ENCODE measurements around the gene PTPRO.
A peak's percentile ranks its signal among the peaks of the same experiment; 100 is the strongest.

PTPRO gene

DNA sequence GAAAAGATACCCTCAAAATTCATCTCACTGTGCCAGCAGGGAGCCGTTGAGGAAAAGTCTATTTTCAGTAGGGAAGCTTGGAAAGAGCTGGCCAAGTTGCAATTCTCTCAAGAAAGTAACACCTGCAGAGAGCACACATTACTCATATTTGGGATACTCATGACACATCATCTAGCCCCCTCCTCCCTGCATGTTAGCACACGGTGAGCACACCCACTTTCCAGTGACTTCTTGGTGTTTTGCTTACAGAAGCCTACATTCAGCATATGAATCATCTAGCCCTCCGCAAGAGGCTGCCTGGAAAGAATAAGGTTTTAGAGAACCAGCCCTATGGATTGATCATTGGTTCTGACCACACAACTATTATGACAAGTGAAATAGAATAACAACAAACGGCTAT lies 124.5 kb downstream of the PTPRO start:
- no peak for DNase-seq (ENCODE audit: low spot score)

DNA sequence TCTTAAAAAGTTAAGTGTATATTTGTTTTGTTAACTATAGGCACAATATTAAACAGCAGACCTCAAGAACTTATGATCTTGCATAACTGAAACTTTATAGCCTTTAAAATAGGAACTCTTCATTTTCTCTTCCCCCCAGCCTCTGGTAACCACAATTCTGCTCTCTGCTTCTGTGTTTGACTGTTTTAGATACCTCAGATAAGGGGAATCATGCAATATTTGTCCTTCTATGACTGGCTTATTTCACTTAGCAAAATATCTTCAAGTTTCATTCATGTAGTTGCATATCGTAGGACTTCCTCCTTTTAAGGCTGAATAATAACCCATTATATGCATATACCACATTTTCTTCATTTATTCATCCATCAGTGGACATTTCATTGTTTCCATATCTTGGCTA lies 131.3 kb downstream of the PTPRO start:
- peak; percentile 54 for DNase-seq (ENCODE audit: low spot score)

DNA sequence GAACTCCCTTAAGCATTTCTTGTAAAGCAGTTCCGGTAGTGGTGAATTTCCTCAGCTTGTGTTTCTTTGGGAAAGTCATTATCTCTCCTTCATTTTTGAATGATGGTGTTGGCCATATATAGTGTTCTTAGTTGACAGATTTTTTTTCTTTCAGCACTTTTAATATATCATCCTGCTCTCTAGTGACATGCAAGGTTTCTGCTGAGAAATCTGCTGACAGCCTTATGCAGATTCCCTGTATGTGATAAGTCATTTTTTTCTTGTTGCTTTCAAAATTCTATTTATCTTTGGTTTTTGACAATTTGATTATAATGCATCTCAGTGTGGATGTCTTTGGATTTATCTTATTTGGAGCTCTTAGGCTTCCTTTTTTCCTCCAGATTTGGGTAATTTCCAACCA lies 135.7 kb downstream of the PTPRO start:
- DNase-seq (ENCODE audit: low spot score), result no peak

DNA sequence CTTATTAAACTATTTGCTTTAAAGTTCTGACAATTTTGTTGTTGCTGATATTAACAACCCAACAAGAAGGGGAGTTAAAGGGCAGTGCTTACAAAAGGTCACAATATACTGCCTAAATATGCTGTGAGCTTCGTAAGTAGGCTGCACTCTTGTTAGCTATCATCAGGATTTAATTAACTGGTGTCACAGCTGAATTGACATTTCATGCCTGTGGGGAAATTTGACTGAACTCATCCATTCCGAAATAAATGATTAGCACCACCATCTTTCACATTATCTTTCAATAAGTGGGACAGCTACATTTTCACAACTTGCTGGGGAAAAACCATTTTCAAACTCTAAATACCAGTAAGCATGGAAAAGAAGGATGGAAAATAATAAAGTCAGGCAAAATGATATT lies 146.6 kb downstream of the PTPRO start:
- no peak for DNase-seq (ENCODE audit: low spot score)

DNA sequence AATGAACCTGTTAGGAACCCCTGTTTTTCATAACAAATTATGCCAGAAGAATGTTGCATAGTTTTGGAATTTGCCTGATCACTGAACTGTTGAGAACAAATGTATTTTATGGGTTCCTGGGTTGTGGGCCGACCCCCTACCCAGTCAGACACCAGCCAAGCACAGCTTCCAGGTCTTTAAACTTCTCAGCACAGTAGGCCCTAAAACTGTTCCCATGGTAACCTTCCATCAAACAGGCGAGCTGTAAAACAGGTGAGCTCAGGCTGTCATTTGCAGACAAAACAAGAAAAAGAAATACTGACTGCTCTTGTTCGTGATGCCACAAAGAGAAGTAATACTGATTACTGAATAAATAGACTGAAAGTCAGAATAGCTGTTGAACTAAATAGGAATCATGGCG lies 147.0 kb downstream of the PTPRO start:
- no peak for DNase-seq (ENCODE audit: low spot score)

DNA sequence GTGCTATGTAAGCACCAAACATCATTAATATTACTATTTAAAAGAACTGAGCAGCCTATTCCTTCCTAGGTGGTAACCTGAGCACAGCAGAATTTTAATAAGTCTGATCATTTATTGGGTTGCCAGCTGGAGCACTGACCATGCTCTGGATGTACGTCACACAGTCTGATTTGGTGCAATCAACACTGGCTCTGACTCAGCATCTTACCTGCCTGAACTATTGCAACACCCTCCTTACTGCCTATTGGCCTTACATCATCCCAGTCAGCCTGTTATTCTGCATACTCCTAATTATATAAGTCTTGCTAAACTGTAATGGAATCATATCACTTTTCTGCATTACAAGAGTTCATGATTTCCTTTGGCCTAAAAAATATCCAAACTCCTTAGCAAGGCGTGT lies 149.7 kb downstream of the PTPRO start:
- DNase-seq (ENCODE audit: low spot score), result no peak

DNA sequence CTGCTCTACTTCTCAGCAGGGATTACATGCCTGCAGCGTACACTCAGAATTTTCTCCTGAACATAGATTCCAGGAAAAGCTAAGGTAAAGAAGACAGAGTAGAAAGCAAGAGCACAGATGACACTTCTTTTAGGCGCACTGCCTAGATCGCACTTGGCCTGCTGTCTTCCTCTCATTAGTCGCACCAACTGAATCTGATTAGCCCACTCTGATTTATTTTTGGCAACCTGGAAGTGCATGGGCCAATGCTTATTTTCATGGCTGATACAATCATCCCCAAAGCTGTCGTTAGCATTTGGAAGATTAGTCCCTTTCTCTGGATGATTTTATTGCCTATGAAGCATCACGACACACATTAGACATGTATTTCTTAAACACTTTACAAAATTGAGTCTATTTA lies 152.5 kb downstream of the PTPRO start:
- no peak for DNase-seq (ENCODE audit: low spot score)

DNA sequence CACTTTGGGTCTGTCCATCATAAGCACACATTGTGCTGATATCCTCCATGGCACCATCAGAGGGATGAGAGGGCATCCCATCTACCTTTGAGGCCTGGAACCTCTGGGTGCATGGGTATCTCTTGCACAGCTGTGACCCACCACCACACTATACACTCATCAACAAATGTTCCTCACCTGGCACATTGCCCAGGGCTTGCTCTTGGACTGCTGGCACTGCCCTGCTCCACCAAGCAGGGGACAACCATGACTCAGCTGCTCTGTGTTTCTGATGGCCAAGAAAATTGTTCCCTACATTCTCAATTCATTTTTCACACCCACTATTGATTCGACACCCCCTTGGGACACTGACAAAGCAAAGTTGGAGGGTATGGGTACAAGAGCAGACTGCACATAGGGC lies 155.5 kb downstream of the PTPRO start:
- no peak for DNase-seq (ENCODE audit: low spot score)

DNA sequence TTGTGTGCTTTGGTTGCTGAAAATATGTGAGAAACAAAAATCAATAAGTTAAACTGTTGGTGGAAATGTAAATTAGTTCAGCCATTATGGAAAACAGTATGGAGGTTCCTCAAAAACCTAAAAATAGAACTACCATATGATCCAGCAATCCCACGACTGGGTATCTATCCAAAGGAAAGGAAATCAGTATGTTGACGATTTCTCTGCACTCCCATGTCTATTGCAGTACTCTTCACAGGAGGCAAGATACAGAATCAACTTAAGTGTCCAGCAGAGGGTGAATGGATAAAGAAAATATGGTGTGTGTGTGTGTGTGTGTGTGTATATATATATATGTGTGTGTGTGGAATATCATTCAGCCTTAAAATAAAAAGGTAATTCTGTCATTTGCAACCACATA lies 159.5 kb downstream of the PTPRO start:
- DNase-seq (ENCODE audit: low spot score), result no peak

DNA sequence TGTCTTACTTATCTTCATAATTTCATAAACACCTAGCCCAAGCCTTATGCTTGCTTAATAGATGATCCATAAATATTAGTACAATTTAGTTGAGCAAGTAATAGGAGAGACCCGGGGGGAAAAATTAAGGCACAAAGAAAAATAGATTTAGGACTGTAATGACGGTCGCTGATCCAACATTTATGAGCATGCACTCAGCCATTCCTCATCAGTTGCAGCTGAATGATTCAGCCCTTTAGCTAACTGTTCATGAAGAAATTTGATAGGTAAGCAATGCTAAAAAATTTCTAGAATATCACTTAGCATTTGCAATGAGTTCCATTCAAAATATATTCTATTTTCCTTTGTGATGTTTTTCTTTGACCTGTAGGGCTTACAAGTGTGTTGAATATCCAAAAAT lies 163.2 kb downstream of the PTPRO start:
- no peak for DNase-seq (ENCODE audit: low spot score)

DNA sequence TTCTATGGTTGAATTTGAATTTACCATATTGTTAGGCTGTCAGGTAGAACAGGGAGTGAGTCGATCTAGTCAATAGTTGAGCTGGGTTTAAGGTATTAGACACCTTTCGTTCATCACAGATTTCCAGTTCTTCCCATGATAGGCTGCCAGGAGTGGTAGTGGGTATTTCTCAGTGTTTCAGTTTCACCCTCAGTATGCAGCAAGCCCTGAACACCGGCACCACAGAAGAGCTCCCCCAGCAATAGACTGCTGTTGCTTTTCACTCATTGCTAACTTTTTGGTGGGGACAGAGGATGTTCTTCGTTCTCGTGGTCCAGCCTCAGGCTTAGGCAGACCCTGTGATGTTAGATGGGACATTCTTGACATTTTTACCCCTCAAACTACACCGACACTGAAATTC lies 164.6 kb downstream of the PTPRO start:
- no peak for DNase-seq (ENCODE audit: low spot score)

DNA sequence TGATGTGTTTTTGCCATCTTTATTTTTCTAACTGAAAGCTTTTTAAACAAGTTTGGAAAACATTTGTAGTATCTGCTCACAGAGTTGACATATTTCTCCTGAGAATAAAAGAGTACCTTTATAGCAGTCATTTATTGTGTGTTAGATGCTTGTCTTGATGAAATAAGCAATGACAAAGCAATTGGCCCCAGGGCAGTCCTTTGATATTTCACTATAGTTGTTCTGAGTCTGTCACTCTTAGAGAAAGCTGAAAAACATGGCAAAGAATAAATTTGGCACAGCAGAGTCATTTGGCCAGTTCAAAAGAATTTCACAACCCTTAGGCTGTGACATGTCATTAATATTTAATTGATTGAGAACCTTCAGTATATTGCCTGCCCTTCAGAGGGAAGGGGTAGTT lies 166.2 kb downstream of the PTPRO start:
- DNase-seq (ENCODE audit: low spot score), result no peak

DNA sequence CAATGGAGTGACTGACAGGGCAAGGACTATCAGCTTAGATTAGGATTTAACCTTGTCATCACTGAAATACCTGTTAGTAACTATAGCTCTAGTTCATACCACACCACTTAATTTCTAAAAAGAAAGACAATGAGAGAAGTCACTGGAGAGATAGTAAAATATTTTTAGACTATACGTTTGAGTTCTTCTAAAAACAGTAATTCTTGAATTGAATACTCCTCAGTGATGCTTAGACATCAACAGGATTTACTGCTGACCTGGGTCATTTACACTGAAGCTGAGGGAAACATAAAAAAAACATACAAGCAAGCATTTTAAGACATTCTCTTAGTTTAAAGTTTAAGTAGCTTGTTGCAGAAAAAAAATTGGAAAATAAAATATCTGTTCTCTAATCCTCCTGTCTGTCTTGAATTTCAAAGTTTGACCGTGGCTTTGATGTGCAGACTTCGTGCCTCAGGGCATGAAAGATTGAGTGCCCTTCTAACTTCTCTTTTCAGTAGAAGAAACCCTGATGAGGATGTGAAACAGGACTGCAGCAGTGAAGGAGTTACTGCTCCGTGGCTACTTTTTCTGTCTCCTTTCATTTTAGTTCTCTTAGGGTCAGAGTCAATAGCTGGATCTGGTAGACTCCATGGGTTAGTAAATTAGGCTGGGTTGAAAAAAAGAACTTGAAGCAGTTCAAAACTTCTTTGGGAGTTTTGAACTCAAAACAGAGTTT lies 172.2 kb downstream of the PTPRO start:
- DNase-seq (ENCODE audit: low spot score), result no peak

DNA sequence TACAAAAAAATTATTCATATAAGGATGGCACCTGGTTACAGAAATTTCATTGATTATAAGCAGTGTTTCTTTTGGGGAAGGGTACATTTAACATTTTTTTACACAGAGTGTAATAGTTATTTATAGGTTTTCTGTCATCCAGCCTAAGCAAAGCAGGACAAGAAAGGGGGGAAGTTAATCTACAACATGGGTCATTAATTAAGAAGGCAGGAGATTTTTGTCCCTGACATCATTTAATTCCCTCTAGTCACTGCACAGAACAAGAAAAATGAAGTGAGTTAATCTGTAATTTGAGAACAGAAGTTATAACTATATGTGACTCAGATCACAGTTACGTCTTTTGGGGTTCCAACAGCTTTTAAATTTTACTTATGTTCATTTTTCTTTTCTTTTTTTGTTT lies 173.4 kb downstream of the PTPRO start:
- no peak for DNase-seq (ENCODE audit: low spot score)

DNA sequence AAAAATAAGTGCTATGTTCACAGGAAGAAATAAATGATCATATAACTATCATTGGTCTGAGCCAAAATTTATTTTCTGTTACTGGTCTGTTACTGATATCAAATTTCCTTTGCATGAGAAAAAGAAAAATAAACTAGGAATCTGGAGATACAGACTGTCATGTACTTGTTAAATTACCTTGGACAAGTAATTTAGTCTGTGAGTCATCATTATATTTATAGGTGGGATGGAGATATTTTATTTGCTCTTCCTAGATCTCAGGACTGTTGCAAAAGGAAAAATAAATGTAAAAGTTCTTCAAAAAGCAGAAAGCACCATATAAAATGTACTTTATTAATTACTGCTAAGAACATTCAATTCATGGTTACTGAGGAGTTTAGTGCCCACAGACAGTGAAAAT lies 174.4 kb downstream of the PTPRO start:
- no peak for DNase-seq (ENCODE audit: low spot score)

DNA sequence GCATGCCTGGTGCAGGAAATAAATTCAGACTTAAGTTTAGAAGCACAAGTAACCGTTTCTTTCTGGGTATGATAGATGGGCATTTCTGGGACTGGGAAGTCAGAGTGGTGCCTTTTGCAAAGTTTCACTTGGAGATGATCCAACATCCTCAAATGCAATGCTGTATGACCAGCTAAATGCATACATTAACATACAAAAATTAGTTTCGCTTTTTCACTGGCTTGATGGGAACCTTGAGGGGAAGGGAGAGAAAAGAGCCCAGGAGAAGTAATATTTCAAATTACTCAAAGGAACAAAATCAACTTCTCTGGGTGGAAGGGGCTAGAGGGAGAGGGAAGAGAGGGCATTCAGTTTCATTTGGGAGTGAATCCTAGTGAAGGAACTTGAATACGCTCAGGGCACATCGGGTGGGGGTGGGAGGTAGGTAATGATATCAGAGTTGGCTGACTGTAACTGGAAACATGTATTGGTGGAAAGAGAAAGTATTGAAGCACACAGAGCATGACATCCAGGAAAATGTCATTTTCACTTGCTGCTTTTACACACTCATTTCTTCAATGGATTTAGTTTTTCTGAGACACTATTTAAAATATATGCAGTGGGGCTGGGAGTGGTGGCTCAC lies 175.5 kb downstream of the PTPRO start:
- no peak for DNase-seq (ENCODE audit: low spot score)

DNA sequence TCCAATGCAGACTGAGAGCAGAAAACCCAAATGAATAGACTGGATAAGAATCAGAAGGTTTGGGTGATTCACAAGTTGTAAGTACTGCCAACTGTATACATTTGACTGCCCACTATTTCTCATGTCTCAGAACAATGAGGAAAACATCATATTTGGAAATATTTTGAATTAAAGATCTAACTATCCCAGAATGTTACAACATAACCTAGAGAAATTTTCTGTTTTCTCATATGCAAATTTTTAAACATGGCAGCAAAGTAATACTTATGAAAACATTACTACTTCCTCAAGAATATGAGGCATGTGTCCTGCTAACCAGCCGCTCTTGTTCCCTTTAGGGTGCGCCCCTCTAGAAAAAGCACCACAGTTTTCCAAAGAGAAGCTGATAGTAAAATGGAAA lies 179.9 kb downstream of the PTPRO start:
- DNase-seq (ENCODE audit: low spot score), result no peak

DNA sequence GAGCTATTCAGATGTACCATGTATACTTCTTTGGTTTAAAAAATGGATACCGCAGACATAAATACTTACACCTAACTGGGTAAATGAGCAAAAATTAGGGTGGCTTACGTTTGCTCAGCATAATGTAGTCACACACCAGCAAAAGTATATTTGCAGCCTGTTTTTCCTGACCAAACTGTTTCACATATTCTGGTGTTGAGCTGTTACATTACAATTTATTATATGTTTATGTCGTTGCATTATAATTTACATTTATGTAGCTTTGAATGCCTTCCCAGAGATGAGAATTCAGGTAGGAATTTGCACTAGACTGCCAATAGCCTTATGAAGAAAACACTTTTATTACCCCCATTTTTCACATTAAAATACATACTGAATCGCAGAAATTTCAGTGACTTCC lies 183.3 kb downstream of the PTPRO start:
- no peak for DNase-seq (ENCODE audit: low spot score)

DNA sequence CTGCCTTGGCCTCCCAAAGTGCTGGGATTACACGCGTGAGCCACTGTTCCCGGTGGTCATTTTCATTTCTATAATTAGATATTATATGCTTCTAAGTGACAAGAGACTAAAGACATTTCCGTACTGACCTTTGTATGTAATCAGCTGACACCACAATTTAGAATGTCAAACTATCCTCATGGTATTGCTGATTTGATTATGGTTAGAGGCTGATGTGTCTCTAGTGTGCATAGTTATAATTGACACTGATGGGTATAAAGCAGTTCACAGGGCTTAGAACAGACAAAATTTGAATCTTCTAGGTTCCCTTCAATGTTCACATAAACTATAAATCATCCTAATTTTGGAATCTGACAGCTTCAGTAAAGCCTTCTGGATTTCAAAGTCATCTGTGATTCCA lies 192.7 kb downstream of the PTPRO start:
- DNase-seq (ENCODE audit: low spot score), result no peak

DNA sequence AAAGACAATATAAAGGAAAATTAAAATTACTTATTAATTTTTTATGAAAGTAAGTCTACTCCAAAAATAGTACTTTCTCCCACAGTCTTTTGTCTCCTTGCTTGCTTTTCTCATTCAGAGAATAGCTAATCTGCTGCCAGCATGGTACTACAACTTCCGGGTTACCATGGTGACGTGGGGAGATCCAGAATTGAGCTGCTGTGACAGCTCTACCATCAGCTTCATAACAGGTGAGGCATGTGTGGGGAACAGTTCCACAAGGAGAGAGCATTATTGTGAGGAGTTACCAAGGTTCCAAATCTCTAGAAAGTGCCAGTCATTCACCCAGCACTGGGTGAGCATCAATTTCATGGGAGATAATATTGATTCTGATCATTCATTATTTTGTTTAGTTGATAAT lies 197.8 kb downstream of the PTPRO start:
- no peak for DNase-seq (ENCODE audit: low spot score)

DNA sequence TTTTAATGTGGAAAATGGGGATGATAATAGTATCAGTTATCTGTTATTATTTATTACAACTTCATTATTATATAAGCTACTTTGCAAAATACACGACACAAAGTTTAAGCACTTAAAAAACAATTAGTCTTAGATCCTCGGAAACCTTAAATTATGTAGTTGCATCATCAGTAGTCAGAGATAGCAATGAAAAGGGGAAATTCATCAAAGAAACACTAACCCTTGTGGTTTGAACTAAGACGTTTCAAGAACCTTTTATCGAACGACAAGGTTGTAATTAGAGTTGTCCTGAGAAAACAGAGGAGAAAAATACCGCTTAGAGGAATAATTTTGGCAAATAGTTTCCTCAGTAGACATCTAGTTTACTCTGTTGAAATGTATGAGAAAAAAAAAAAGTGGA lies 198.5 kb downstream of the PTPRO start:
- no peak for DNase-seq (ENCODE audit: low spot score)

DNA sequence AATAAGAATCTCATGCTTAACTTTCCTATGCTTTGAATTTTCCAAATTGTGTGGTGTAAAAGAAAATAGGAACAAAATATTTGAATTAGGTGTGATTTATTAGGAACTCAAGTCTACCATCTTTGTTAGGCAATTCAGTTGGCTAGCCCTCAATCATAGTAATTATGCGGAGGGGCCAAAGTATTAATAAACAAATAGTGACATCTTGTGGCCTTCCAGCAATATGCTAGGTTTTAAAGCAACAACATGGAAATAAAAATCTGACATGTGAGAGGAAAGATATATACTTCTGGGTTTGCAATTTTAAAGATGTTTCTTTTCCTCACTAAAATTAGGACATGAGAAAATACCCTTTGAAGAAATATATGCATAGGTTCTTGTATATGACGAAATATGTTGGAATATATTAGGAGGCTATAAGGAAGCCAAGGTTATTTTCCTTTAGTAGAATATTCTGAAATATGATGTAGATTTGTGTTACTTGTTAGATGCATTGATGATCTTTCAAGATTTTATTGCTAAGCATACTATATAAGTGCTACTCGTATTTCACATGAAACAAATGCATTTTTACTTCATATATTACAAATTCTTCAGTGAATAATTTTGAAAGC lies 200.4 kb downstream of the PTPRO start:
- peak; percentile 28 for DNase-seq (ENCODE audit: low spot score)

DNA sequence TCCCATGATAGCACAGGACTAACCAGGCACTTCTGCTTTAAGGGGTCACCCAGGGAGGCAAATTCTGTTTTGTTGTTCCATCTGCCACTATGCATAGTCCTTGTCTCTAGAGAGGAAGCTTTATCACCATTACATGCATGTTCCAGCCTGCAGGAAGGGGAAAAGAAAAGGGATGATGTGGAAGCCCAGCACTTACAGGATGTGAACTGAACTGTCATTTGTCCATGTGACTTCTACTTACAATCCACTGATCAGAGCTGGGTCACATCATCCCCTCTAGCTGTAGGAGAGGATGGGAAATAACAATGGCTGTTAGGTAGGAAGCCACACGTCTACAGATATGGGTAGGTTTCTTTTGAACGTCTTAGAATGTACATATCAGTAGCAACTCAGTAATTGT lies 203.1 kb downstream of the PTPRO start:
- DNase-seq (ENCODE audit: low spot score), result no peak

DNA sequence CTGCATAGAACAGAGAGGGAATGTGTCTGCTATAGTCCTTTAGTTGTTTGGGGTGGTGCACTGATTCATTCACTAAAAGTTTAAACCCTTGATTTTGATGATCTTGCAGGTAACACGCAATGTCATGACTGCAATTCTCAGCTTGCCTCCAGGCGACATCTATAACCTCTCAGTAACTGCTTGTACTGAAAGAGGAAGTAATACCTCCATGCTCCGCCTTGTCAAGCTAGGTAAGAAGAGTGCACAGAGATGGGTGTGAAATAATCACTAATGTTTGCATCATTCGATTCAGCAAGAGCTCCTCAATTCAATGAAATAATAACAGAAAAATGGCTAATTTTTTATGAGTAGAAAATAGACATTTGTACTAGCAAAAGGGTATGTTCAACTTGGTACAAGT lies 203.7 kb downstream of the PTPRO start:
- DNase-seq (ENCODE audit: low spot score), result no peak
